SK-N-SH (cell line): Measurements from ENCODE around the gene MIGA2. TPM values are rescaled to one million over a fixed set of nuclear protein-coding genes. Genes with fewer than 3 reads are reported as not detected.

Experiments used
- CTCF ChIA-PET: fragments of 300-600, 350-600 bp; formaldehyde crosslinking; extraction: SDS; loops from one replicate; lab custom pipeline; 2021; lab: Yijun Ruan, JAX
- POLR2A ChIA-PET: fragments of 350-600 bp; sonication (Branson Sonifier 250); formaldehyde crosslinking; extraction: SDS; loops from one replicate; lab custom pipeline; 2020; ENCODE audit warnings: antibody characterized with exemption, inconsistent platforms; lab: Yijun Ruan, JAX
- DNase-seq: peaks from one replicate; pipeline ENCODE4 v3.0.0; 2012
- H2AFZ ChIP-seq: fragments of 200-600 bp; sonication (generic); 2 replicates; pipeline ENCODE4 v1.8.1; 2016; ENCODE audit warnings: antibody characterized with exemption, mild to moderate bottlenecking, low read depth
- H3F3A ChIP-seq: fragments of 200-600 bp; sonication (generic); replicated peaks from 2 replicates; pipeline ENCODE3; 2016; ENCODE audit warnings: antibody characterized with exemption, mild to moderate bottlenecking; ENCODE audit not compliant: insufficient read depth
- H3K27ac ChIP-seq, 2 experiments: fragments of 200-500 bp in 1 of 2; fragments of 200-600 bp in 1 of 2; sonication (Bioruptor generic) in 1 of 2; sonication (generic), shearing (Covaris generic) in 1 of 2; 2 replicates each; pipeline versions ENCODE4 v1.5.1 to v1.6.1; 2014 to 2016; ENCODE audit warnings: low read depth in 2 of 2, inconsistent platforms in 1 of 2, low read length in 1 of 2, mild to moderate bottlenecking in 1 of 2, mixed read lengths in 1 of 2
- H3K27me3 ChIP-seq: fragments of 200-600 bp; sonication (generic), shearing (Covaris generic); 2 replicates; pipeline ENCODE4 v1.6.1; 2016; ENCODE audit warnings: mixed run types; ENCODE audit not compliant: insufficient read depth
- H3K36me3 ChIP-seq, 2 experiments: fragments of 200-500 bp in 1 of 2; fragments of 200-600 bp in 1 of 2; sonication (Bioruptor generic) in 1 of 2; sonication (generic) in 1 of 2; replicated peaks in 1 of 2; 2 replicates each; pipeline versions ENCODE3 to v1.5.1; 2014 to 2016; ENCODE audit warnings: low read length in 1 of 2, mild to moderate bottlenecking in 1 of 2; ENCODE audit not compliant: insufficient read depth in 2 of 2, control insufficient read depth in 1 of 2
- H3K4me1 ChIP-seq, 2 experiments: fragments of 200-500 bp in 1 of 2; fragments of 200-600 bp in 1 of 2; sonication (Bioruptor generic) in 1 of 2; sonication (generic), shearing (Covaris generic) in 1 of 2; 2 replicates each; pipeline versions ENCODE4 v1.5.1 to v1.6.1; 2014 to 2016; ENCODE audit warnings: low read depth in 1 of 2, low read length in 1 of 2, mixed run types in 1 of 2; ENCODE audit not compliant: insufficient read depth in 2 of 2, control insufficient read depth in 1 of 2
- H3K4me2 ChIP-seq: fragments of 200-600 bp; sonication (generic), shearing (Covaris generic); 2 replicates; pipeline ENCODE4 v1.6.1; 2017; ENCODE audit warnings: mixed run types
- H3K4me3 ChIP-seq, 2 experiments: fragments of 200-500 bp in 1 of 2; fragments of 200-600 bp in 1 of 2; sonication (Bioruptor generic) in 1 of 2; sonication (generic), shearing (Covaris generic) in 1 of 2; 2 replicates each; pipeline versions ENCODE4 v1.5.1 to v1.8.1; 2014 to 2016; ENCODE audit warnings: low read depth in 2 of 2, inconsistent platforms in 1 of 2, low read length in 1 of 2, mild to moderate bottlenecking in 1 of 2, mixed read lengths in 1 of 2, moderate library complexity in 1 of 2
- H3K79me2 ChIP-seq: fragments of 200-600 bp; sonication (generic); 2 replicates; pipeline ENCODE4 v1.8.1; 2017; ENCODE audit warnings: mild to moderate bottlenecking; ENCODE audit not compliant: insufficient read depth
- H3K9ac ChIP-seq: fragments of 200-600 bp; sonication (generic); 2 replicates; pipeline ENCODE4 v1.6.1; 2017; ENCODE audit warnings: mixed run types
- H3K9me2 ChIP-seq: fragments of 200-600 bp; sonication (generic); 2 replicates; pipeline ENCODE4 v1.6.1; 2017; ENCODE audit warnings: mixed run types
- H3K9me3 ChIP-seq: fragments of 200-600 bp; sonication (generic); 2 replicates; pipeline ENCODE4 v1.6.1; 2017; ENCODE audit warnings: mixed run types, mild to moderate bottlenecking, moderate library complexity
- H4K20me1 ChIP-seq: fragments of 200-600 bp; sonication (generic); 2 replicates; pipeline ENCODE4 v1.6.1; 2017; ENCODE audit warnings: mild to moderate bottlenecking, mixed run types; ENCODE audit not compliant: insufficient read depth
- CTCF ChIP-seq: fragments of 200-600 bp; sonication (generic); IDR thresholded peaks from 2 replicates; pipeline ENCODE4 v1.6.1; 2017; ENCODE audit warnings: antibody characterized with exemption, mild to moderate bottlenecking, moderate library complexity
- ELF1 ChIP-seq: IDR thresholded peaks from 2 replicates; pipeline ENCODE4 v1.4.0; 2012
- EP300 ChIP-seq, 2 experiments: IDR thresholded peaks; 2 replicates each; pipeline versions ENCODE4 v1.4.0 to v1.6.1; 2012; ENCODE audit warnings: borderline replicate concordance in 1 of 2, low read depth in 1 of 2, low read length in 1 of 2
- FOXJ3 ChIP-seq: sonication (generic); formaldehyde crosslinking; IDR thresholded peaks from 2 replicates; pipeline ENCODE4 v1.5.1; 2020; ENCODE audit warnings: mild to moderate bottlenecking, missing genetic modification reagents
- FOXM1 ChIP-seq: IDR thresholded peaks from 2 replicates; pipeline ENCODE4 v1.4.0; 2012; ENCODE audit warnings: low read depth, mild to moderate bottlenecking
- GATA2 ChIP-seq: sonication (generic); formaldehyde crosslinking; IDR thresholded peaks from 2 replicates; pipeline ENCODE4 v1.5.0; 2020; ENCODE audit warnings: mild to moderate bottlenecking, missing genetic modification reagents
- MEF2A ChIP-seq: IDR thresholded peaks from 2 replicates; pipeline ENCODE4 v1.4.0; 2012; ENCODE audit warnings: low read depth, borderline replicate concordance
- NFIC ChIP-seq: IDR thresholded peaks from 2 replicates; pipeline ENCODE4 v1.4.0; 2012; ENCODE audit warnings: borderline replicate concordance
- NRF1 ChIP-seq: IDR thresholded peaks from 2 replicates; pipeline ENCODE4 v1.6.1; 2012; ENCODE audit warnings: low read depth, mild to moderate bottlenecking, low read length
- PBX3 ChIP-seq: IDR thresholded peaks from 2 replicates; pipeline ENCODE4; 2012
- RAD21 ChIP-seq: IDR thresholded peaks from 2 replicates; pipeline ENCODE4 v1.6.1; 2012; ENCODE audit warnings: mild to moderate bottlenecking, low read length
- RCOR1 ChIP-seq: fragments of 150-350 bp; IDR thresholded peaks from 2 replicates; pipeline ENCODE4 v1.6.1; 2017; ENCODE audit warnings: antibody characterized with exemption, low read length
- SIN3A ChIP-seq: IDR thresholded peaks from 2 replicates; pipeline ENCODE4 v1.6.1; 2012; ENCODE audit warnings: low read depth, mild to moderate bottlenecking, low read length, moderate library complexity, borderline replicate concordance
- SMC3 ChIP-seq: IDR thresholded peaks from 2 replicates; pipeline ENCODE4 v1.6.1; 2012; ENCODE audit warnings: low read depth, low read length, improper control_type of control experiment
- USF1 ChIP-seq: IDR thresholded peaks from 2 replicates; pipeline ENCODE4 v1.4.0; 2012; ENCODE audit warnings: low read depth, borderline replicate concordance
- USF2 ChIP-seq: fragments of 150-350 bp; IDR thresholded peaks from 2 replicates; pipeline ENCODE4 v1.6.1; 2017; ENCODE audit warnings: antibody characterized with exemption, low read length, low read depth, borderline replicate concordance
- YY1 ChIP-seq: IDR thresholded peaks from 2 replicates; pipeline ENCODE4 v1.4.0; 2012; ENCODE audit warnings: low read depth, mild to moderate bottlenecking
- ZBTB33 ChIP-seq: IDR thresholded peaks from 2 replicates; pipeline ENCODE4 v1.4.0; 2012; ENCODE audit warnings: low read depth, borderline replicate concordance
- WGBS: methylation state at CpG from one replicate; pipeline ENCODE4 v1.1.6; 2017; ENCODE audit warnings: low lambda C conversion rate; 5-methylcytosine and 5-hydroxymethylcytosine counted together
- polyA plus RNA-seq, 3 experiments: library from polyadenylated mRNA; depleted of rRNA; stranded (reverse); fragments of >200 nt; gene quantifications; 2 replicates each; pipeline ENCODE4 v1.2.3, GENCODE V29; 2012

Gene MIGA2
- polyA plus RNA-seq, 1 of the 3 experiments (the other 2 are of a cell fraction), result 21.2 TPM

GRCh38 chr9:129094387-129095169 lies 58.2 kb downstream of the MIGA2 start:
- no peaks in the 10 kb centered on the region for H3K27me3 ChIP-seq
- H3K36me3 ChIP-seq, result peaks cover 0 to 31% of the 10 kb centered on the region in 2 experiments
- no peak overlapping the region for H3K4me3 ChIP-seq
- no peaks in the 10 kb centered on the region for H3K9me3 ChIP-seq
- no peaks in the 10 kb centered on the region for H4K20me1 ChIP-seq
- H3K9ac ChIP-seq, result no peak overlapping the region
- no peaks in the 10 kb centered on the region; a peak in 1 of 4 replicates for H3K4me1 ChIP-seq
- H2AFZ ChIP-seq, result no peak overlapping the region
- WGBS, result 98% methylated on average over 7 of the region's 13 CpGs
- H3K4me2 ChIP-seq, result no peak overlapping the region
- H3K79me2 ChIP-seq, result no peaks in the 10 kb centered on the region
- no peaks in the 10 kb centered on the region for H3K9me2 ChIP-seq
- no peak for DNase-seq
- no peak overlapping the region for H3K27ac ChIP-seq
- CTCF ChIA-PET, result interaction anchor here (1.1 to 1.4 kb wide), 3 partner anchors 12 to 44 kb away, joined by 4 to 6 read pairs (median 4); no protein-coding TSS in a partner anchor
- TF ChIP-seq FOXM1 (no peak), CTCF (no peak), PBX3 (no peak), YY1 (no peak), ZBTB33 (no peak), EP300 (IDR thresholded peaks at IDR 0.05; ENCODE audit: borderline replicate concordance in 1 of 2, low read depth in 1 of 2, low read length in 1 of 2) (no peak), SIN3A (no peak), GATA2 (CRISPR knock-in tag) (no peak), USF1 (no peak), SMC3 (no peak), ELF1 (no peak), NFIC (no peak), USF2 (no peak), NRF1 (no peak), RCOR1 (no peak), MEF2A (no peak), RAD21 (no peak), FOXJ3 (CRISPR knock-in tag) (no peak)
- POLR2A ChIA-PET, result interaction anchor here (2.0 kb wide), 1 partner anchor 14 kb away, joined by 8 read pairs; the partner anchor contains the start of gene DOLPP1
- no peaks in the 10 kb centered on the region for H3F3A ChIP-seq
